C4-2B (cell line): ENCODE data around the gene LDLRAD3.

Experiments
- H3K27ac ChIP-seq: fragments of 450-650 bp; 2 replicates; pipeline ENCODE4 v1.5.1; 2017
- ZFX ChIP-seq: fragments of 450-650 bp; IDR thresholded peaks from 2 replicates; pipeline ENCODE4 v1.6.1; 2017
- TF ChIP-seq, protein P1 (sequence below): fragments of 450-650 bp; conservative IDR thresholded peaks from 2 replicates; pipeline ENCODE4 v1.5.1; 2017; ENCODE audit warnings: mild to moderate bottlenecking

LDLRAD3 gene

DNA sequence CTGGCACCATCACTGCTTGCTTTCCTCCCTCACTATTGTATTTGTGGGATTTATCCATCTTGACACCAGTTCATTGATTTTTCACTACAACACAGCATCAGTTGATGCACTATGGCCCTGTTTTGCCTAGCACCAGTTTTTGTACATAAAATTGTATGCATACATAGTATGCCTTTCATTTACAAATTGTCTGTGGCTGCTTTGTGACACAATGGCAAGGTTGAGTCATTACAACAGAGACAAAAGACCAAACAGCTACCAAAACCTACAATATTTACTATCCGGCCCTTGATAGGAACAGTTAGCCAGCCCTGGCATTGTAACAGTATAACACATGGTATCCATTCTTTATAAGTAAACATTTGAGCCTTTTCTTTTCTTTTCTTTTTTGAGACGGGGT, 150.3 kb downstream of the LDLRAD3 start:
- TF ChIP-seq, protein P1, sequence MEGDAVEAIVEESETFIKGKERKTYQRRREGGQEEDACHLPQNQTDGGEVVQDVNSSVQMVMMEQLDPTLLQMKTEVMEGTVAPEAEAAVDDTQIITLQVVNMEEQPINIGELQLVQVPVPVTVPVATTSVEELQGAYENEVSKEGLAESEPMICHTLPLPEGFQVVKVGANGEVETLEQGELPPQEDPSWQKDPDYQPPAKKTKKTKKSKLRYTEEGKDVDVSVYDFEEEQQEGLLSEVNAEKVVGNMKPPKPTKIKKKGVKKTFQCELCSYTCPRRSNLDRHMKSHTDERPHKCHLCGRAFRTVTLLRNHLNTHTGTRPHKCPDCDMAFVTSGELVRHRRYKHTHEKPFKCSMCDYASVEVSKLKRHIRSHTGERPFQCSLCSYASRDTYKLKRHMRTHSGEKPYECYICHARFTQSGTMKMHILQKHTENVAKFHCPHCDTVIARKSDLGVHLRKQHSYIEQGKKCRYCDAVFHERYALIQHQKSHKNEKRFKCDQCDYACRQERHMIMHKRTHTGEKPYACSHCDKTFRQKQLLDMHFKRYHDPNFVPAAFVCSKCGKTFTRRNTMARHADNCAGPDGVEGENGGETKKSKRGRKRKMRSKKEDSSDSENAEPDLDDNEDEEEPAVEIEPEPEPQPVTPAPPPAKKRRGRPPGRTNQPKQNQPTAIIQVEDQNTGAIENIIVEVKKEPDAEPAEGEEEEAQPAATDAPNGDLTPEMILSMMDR: no peak
- no peak for TF ChIP-seq ZFX
- H3K27ac ChIP-seq: no peak overlapping the region

GRCh38 chr11:36095716-36096115, 151.9 kb downstream of the LDLRAD3 start:
- H3K27ac ChIP-seq: no peak overlapping the region
- TF ChIP-seq, protein P1: no peak
- no peak for TF ChIP-seq ZFX

DNA sequence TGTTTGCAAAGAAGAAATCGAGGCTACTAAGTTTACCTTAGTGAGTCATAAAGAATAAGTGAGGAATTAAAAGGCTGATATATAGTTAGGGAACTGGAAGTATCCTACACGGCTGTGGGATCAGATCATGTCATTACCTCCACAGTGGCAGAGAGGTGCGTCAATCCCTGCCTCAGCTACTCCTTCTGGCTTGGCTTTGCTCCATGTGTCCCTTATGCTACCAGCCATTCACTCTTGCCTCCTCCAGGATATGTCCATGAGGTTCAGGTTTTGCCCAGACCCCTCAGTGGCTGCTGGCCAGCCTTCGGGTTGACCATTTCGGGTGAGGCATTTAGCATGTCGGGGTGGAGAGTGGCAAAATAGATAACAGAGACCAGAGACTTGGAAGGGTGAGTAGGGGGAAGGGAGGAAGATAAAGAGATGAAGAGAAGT, 153.4 kb downstream of the LDLRAD3 start:
- no peak overlapping the region for H3K27ac ChIP-seq
- TF ChIP-seq, protein P1: no peak
- no peak for TF ChIP-seq ZFX

- no peak overlapping the region for H3K27ac ChIP-seq
- TF ChIP-seq ZFX: no peak
- TF ChIP-seq, protein P1: no peak
These were observed 154.2 kb downstream of the LDLRAD3 start for GRCh38 chr11:36098087-36098486.

GRCh38 chr11:36098853-36099375, 155.1 kb downstream of the LDLRAD3 start:
- no peak overlapping the region for H3K27ac ChIP-seq
- TF ChIP-seq, protein P1: no peak

GRCh38 chr11:36101466-36101865, 157.6 kb downstream of the LDLRAD3 start:
- H3K27ac ChIP-seq: no peak overlapping the region
- TF ChIP-seq ZFX: no peak

GRCh38 chr11:36102868-36103267, 159.0 kb downstream of the LDLRAD3 start:
- H3K27ac ChIP-seq: no peak overlapping the region
- TF ChIP-seq, protein P1: no peak
- no peak for TF ChIP-seq ZFX

DNA sequence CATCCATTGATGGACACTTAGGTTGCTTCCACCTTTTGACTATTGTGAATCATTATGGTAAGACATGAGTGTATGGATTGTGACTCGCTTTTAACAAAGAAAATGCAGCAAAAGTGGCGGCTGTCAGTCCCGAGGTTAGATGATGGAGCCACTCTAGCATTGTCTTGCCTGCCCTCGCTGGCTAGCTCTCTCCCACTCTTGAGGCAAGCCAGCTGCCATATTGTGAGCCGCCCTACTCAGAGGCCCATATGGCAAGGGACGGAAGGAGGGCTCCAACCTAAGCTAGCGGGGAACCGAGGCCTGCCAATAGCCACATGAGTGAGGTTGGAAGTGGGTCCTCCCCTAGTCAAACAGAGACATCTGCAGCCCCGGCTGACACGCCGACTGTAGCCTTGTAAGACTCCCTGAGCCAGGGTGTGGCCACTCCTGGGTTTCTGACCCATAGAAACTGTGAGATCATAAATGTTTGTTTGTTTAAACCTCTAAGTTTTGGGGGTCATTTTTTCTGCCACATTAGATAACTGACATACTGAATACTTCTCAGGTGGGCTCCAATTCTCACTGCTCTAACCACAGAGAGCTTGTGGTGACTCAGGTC, 160.2 kb downstream of the LDLRAD3 start:
- H3K27ac ChIP-seq: no peak overlapping the region
- TF ChIP-seq, protein P1: no peak
- no peak for TF ChIP-seq ZFX
